Vagina (tissue), 2 donors: Measurements from ENCODE around the gene MYO1C.

Experiments used
- POLR2AphosphoS5 ChIP-seq, 2 donors: sonication (generic); formaldehyde crosslinking; IDR thresholded peaks; one replicate each; pipeline ENCODE4 v1.9.0; 2017; ENCODE audit warnings: antibody characterized with exemption in 2 of 2, mild to moderate bottlenecking in 2 of 2, low read depth in 1 of 2; ENCODE audit not compliant: insufficient read depth in 1 of 2
- TF ChIP-seq, protein P1 (sequence below), 3 experiments: fragments of 450-650 bp in 2 of 3; fragments of 200-600 bp in 1 of 3; sonication (generic) in 1 of 3; IDR thresholded peaks; one replicate each; pipeline ENCODE4 v1.5.1; 2017 to 2019; ENCODE audit warnings: antibody characterized with exemption in 3 of 3, mild to moderate bottlenecking in 2 of 3, moderate library complexity in 2 of 3

DNA sequence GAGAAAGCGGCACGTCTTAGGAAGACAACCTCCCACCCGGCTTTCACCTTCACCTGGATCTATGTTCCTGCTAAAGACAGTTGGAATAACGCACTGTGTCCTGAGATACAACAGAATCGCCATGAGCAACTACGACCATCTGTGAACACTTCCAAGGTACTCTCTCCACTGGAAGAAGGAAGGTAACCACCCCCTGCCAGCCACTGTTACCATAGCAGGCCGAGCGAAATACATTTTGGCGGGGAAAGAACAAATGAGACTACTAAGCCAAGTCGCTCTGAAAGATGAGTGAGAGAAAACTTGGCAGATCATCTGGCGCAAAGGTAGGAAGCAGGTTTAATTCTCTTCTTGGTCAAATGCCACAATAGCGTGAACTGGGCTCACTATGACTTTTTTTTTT, 46.3 kb downstream of the MYO1C start:
- TF ChIP-seq, protein P1, sequence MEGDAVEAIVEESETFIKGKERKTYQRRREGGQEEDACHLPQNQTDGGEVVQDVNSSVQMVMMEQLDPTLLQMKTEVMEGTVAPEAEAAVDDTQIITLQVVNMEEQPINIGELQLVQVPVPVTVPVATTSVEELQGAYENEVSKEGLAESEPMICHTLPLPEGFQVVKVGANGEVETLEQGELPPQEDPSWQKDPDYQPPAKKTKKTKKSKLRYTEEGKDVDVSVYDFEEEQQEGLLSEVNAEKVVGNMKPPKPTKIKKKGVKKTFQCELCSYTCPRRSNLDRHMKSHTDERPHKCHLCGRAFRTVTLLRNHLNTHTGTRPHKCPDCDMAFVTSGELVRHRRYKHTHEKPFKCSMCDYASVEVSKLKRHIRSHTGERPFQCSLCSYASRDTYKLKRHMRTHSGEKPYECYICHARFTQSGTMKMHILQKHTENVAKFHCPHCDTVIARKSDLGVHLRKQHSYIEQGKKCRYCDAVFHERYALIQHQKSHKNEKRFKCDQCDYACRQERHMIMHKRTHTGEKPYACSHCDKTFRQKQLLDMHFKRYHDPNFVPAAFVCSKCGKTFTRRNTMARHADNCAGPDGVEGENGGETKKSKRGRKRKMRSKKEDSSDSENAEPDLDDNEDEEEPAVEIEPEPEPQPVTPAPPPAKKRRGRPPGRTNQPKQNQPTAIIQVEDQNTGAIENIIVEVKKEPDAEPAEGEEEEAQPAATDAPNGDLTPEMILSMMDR (IDR thresholded peaks at IDR 0.05) = no peak
- TF ChIP-seq POLR2AphosphoS5 (IDR thresholded peaks at IDR 0.05; ENCODE audit: insufficient read depth in 1 of 2, low read depth in 1 of 2) = no peak
